Germinal center (tissue), 1 donor: ENCODE measurements around the gene DSCAM.

Experiments used
- DNase-seq: peaks from one replicate; pipeline ENCODE4 v3.0.0; 2012; ENCODE audit warnings: mixed read lengths, low spot score

Gene DSCAM

GRCh38 chr21:40704141-40704540, 142.8 kb downstream of the DSCAM start:
- no peak for DNase-seq

- DNase-seq = no peak
Measured at GRCh38 chr21:40699366-40699765, 147.6 kb downstream of the DSCAM start.

GRCh38 chr21:40696246-40696645, 150.7 kb downstream of the DSCAM start:
- DNase-seq = no peak

GRCh38 chr21:40689840-40690360, 157.1 kb downstream of the DSCAM start:
- no peak for DNase-seq

DNA sequence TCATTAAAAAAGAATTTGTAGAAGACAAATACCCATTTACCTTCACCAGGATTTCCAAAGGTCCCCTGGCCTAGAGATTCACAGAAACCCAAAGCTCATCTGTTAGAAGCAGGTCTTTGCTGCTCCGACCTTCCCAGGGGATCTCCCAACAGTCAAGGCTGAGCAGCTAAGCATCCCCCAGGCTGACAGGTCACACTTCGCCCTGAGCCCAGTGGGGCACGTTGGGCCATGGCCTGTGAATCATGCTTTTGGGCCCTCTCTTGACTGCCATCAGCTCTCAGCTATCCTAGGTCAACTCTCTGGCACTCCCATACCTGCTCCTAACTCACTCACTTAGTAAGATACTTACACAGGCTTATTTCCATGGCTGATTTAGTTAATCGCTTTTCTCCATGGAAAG, 157.7 kb downstream of the DSCAM start:
- DNase-seq = no peak

GRCh38 chr21:40688106-40688864, 158.7 kb downstream of the DSCAM start:
- no peak for DNase-seq

GRCh38 chr21:40687625-40688024, 159.3 kb downstream of the DSCAM start:
- no peak for DNase-seq

DNA sequence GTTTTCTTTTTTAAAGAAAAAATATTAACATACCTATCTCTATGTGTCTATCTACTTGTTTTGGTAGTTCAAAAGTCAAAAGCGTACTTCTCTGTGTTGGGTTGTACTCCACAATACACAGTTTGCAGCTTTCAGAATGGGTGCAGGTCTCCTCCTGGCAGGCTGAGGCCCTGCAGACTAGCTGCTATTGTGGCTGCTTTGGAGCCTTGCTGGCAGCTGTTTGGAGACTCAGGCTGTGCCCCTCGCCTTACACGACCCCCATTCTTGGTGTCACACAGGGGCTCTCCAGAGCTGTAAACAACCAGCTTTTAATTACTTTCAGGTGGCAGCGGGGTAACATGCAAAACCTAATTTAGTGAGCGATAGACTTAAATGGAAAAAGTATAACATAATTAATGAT, 160.4 kb downstream of the DSCAM start:
- no peak for DNase-seq

- no peak for DNase-seq
Measured at GRCh38 chr21:40685141-40685540, 161.8 kb downstream of the DSCAM start.

- no peak for DNase-seq
Measured at GRCh38 chr21:40684726-40685125, 162.2 kb downstream of the DSCAM start.

GRCh38 chr21:40683349-40683748, 163.6 kb downstream of the DSCAM start:
- no peak for DNase-seq

GRCh38 chr21:40681164-40681859, 165.6 kb downstream of the DSCAM start:
- no peak for DNase-seq

DNA sequence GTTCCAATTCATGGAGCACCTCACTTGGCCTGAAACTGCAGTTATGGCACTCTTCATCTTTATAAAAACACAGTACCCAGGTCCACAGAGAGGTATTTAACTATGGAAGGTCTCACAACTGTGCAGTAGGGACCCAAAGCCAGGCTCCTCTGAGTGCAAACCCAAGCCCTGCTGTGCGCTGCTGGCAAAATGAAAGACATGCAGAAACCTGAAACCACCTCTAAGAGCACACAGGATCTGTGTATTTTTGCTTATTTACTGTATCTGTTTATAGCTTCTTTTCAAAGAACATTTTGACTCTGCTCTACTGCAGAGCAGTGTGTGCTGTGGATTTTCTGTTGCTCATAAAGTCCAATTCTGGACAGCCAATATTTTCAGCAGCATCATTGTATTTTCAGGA, 166.6 kb downstream of the DSCAM start:
- DNase-seq = no peak

DNA sequence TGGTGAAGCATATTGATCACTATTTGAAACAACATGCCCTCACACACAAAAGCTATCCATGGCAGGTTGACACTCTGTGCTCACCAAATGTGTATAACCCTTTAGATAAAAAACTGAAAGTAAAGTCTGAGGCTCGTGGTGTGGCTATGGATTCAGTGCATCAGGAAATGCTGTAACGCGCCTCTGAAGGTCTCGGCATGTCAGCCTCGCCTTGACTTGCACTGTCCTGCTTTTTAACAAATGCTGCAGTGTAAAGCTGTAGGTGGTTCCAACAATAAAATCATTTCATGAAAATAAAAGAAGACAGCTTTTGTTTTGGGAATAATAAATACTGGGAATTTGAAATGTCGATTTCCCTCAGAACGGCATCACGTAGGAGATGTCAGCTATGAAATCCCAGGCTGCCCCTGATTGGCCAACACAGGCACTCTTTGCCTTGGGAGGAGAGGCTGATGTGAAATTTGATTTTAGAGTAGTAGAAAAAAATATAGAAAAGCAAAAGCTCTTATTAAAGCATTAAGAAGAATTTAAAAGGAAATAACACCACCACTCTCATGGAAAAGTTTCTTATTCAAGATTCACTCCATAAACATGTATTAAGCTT, 168.2 kb downstream of the DSCAM start:
- no peak for DNase-seq

- DNase-seq = no peak
Measured at GRCh38 chr21:40675017-40675416, 171.9 kb downstream of the DSCAM start.

DNA sequence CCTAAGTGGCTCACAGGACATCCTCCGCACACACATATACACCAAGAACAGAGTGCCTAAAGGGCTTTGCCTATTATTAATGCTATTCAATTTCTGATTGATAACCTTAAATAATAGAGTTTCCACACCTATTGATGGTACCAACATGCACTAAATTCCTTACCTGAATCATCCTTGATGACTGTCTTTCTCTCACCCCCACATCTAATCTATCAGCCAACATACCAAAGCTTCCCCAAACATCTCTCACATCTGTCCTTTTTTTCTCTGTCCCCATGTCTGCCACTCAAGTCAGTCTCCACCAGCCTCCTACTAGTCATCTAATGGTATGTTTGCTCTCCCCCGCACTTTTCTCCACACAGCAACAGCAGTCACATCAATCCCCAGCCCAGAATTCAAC, 174.4 kb downstream of the DSCAM start:
- no peak for DNase-seq

DNA sequence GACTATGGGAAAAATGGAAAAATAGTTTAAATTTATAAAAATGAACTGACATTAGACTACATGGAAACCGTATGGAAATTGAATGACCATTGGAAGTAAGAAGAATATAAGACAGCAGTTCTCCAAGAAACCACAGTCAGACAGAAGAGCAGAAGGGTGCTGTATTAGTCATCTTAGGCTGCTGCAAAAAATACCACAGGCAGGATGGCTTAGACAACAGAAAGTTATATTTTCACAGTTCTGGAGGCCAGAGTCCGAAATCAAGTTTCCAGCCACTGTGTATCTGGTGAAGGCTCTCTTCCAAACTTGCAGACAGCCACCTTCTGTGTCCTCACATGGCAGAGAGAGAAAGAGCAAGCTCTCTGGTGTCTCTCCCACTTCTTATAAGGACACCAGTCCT, 175.2 kb downstream of the DSCAM start:
- no peak for DNase-seq

DNA sequence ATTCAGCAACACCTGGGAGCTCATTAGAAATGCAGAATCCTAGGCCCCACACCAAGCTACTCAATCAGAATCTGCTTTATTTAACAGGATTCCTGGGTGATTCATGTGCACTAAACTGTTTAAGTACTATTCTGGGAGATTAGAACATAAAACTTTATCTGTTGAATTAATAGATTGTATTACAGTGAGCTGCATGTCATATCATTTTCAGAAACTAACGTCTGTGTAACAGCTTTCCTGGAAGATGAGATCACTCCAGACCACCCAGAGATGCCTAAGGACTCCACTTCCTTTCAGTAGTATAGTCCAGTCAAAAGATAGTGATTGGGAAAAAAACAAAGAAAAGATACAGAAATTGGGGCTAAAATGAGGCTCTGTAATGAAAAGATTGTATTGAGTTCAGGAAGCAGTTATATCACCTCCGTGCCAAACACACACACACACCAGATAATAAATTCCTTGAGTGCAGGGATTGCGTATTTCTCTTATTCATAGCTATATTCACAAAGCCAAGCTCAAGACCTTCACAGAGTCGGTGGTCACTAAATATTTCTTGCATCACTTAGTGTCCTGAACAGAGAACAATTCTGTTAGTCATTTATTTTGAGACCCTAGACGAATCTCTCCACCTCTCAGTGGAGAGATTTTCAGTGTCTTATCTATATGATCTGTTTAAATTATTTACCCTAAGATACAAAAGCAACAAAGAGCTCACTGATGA, 178.2 kb downstream of the DSCAM start:
- no peak for DNase-seq

DNA sequence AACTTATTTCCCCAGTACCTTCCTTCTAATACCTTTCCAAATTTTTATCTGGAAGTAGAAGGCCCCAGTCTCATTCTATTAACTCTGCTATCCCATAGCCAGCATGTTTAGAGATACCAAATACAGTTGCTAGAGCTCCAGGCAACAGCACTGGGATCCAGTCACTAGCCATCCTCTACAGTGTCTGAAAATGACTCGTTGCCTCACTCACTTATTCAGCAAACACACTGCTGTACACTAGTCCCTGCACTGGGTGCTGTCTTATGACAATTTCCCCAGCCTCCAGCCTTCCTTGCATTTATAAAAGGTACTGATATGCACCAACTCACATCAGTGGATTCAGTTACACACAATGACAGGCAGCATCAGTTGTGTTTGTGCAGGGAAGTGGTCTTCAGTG, 179.0 kb downstream of the DSCAM start:
- no peak for DNase-seq

- no peak for DNase-seq
Measured at GRCh38 chr21:40662889-40663288, 184.1 kb downstream of the DSCAM start.

DNA sequence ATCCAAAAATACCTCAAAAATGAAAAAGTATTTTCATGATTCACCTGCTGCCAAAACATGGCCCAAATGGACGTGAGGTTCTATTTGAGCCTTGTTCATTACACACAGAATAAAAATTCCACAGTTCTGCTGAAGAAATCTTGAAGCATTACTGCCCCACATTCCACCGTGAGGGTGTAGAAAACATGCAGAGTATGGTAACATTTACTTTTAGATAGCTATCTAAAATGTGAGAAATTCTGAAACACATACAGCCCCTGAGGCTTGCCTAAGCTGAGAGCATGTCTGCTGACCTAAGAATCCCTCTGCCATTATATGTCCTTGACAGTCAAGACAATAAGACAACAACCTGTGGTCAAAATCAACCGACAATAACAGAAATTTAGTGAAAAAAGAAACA, 186.5 kb downstream of the DSCAM start:
- DNase-seq = no peak

GRCh38 chr21:40658311-40658710, 188.6 kb downstream of the DSCAM start:
- DNase-seq = no peak
